OCI-LY3 (cell line): Measurements from ENCODE around the gene TMEM121B.

Experiments used
- EZH2phosphoT487 ChIP-seq: fragments of 200-600 bp; shearing (Covaris generic); IDR thresholded peaks from 2 replicates; pipeline ENCODE4 v1.6.1; 2018; ENCODE audit warnings: antibody characterized with exemption, mixed run types, low read depth
- TF ChIP-seq, protein P1 (sequence below): fragments of 200-600, 300-600 bp; sonication (generic); IDR thresholded peaks from 2 replicates; pipeline ENCODE4 v1.5.1; 2014; ENCODE audit warnings: antibody characterized with exemption, low read length, low read depth

DNA sequence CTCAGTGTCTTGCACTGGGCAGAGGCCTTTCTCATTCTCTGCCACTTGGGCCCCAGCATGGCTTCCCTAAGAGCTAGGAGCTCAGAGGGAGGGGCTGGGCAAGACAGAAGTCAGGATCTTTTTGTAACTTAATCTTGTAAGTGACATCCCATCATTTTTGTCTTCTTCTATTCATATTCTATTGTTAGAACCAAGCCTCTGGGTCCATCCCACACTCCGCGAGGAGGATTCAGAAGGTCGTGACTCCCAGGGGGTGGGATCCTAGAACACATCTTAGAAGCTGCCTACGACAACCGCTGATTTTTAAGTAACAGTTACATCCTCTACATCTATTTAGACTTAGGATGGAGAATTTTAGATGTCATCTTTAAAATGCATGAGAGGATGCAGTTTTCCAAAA, 37.9 kb downstream of the TMEM121B start:
- TF ChIP-seq, protein P1, sequence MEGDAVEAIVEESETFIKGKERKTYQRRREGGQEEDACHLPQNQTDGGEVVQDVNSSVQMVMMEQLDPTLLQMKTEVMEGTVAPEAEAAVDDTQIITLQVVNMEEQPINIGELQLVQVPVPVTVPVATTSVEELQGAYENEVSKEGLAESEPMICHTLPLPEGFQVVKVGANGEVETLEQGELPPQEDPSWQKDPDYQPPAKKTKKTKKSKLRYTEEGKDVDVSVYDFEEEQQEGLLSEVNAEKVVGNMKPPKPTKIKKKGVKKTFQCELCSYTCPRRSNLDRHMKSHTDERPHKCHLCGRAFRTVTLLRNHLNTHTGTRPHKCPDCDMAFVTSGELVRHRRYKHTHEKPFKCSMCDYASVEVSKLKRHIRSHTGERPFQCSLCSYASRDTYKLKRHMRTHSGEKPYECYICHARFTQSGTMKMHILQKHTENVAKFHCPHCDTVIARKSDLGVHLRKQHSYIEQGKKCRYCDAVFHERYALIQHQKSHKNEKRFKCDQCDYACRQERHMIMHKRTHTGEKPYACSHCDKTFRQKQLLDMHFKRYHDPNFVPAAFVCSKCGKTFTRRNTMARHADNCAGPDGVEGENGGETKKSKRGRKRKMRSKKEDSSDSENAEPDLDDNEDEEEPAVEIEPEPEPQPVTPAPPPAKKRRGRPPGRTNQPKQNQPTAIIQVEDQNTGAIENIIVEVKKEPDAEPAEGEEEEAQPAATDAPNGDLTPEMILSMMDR: no peak
- TF ChIP-seq EZH2phosphoT487: no peak
